SK-N-DZ (cell line): ENCODE data around the gene KIAA1210.
"Not testable (repeated sequence)": the region's sequence is repeated elsewhere in the genome, so short reads cannot be mapped to it uniquely, and the experiment has no call there.

Experiments
- DNase-seq: peaks from one replicate; pipeline ENCODE4 v3.0.0-alpha.2; 2015; ENCODE audit warnings: low spot score

Gene KIAA1210

GRCh38 chrX:119040432-119040831, 87.2 kb downstream of the KIAA1210 start:
- no peak for DNase-seq

DNA sequence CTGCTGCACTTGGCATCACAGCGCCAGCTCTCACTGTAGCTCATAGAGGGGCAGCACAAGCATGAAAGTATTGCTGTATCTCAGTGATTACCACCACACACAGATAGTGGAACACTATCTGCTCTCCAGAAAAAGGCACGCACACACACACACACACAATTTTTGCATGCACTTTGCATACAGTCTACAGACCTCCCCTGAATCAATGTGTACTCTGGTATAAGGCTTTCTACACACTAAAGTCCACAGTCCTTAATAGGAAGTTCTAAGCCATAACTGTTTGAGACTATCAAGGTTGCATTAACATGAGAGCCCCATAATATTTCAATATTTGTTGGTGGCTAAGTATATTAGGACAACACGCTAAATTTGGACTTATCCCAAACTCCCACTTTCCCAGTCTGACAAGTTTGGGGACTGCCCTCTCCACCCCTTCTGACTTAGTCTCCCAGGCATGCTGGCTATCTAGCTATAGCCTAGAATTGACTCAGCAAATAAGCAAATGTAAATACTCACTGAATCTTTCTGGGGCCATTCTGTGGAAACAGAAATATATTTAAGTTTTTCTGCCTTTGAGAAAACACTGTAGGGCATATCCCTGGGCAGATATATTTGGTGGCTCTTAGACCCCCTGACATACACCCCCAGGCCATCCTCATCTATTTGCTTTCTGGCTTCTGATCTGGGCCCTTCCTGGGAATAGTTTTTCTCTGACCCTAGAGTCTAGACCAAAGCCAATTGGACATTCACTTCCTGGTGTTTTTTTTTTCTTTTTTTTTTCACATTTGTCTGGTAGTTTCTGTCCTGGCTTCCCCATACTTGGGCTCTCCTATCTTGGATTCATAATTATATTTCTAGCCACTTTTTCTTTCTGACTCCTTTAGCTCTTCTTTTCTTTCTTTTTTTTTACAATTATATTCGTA, 91.2 kb downstream of the KIAA1210 start:
- DNase-seq = no peak

DNA sequence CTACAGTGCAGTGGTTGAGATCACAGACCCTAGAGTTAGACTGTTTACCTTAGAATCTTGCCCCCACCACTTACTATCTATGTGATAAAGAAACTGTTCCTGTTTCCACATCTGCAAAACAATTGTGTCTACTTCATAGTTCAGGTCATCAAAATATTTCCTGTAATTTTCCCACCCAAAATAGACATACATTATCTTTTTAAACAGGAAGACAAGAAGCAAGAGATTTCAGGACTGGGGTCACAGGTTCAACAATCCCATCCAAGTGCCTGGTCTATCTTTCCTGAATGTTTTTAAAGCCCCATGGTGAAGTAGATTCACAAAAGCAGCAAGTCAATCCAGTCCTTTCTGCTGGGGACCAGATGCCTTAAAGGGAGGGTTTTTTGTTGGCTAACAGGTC, 96.6 kb downstream of the KIAA1210 start:
- no peak for DNase-seq

DNA sequence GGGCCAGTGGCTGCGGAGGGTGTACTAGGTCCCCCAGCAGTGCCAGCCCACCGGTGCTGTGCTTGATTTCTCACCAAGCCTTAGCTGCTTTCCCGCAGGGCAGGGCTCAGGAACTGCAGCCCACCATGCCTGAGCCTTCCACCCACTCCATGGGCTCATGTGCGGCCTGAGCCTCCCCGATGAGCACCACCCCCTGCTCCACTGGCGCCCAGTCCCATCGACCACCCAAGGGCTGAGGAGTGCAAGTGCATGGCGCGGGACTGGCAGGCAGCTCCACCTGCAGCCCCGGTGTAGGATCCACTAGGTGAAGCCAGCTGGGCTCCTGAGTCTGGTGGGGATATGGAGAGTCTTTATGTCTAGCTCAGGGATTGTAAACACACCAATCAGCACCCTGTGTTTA, 98.0 kb downstream of the KIAA1210 start:
- not testable (repeated sequence) for DNase-seq

DNA sequence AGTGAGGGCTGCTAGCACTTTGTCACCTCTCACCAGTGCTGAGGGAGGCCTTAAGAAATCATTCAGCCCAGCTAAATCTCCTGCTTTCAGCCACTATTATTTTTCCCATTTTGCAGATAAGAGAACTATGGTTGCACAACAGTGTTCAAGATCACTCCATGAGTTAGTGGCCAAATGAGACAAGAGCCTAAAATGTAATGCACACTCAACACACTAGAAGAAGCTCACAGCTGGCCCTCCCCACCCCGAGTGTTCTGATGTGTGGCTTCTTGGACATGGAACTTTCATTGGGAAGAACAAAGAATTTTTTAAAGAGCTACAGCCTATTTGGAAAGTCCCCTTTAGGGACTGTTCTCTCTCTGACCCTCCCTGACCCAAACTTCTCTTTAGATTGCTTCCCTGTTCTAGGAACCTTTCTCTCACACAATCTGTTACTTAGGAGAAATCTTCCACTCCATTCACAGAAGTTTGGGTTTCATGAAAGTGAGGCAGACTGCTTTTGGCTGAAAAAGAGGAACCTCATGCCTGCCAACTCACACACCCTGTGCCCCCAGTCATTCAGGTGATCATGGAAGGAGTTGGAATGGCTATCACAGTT, 98.8 kb downstream of the KIAA1210 start:
- no peak for DNase-seq
